SK-N-SH treated with all-trans-retinoic acid at 6 μM for 48 hours (cell line): ENCODE measurements around the gene DOCK2.

Experiments used
- ATAC-seq: fragments of 200-7000 bp; cut with Tn5 transposase; 3 replicates; pipeline ENCODE4 v1.9.1; 2020; ENCODE audit warnings: mild to moderate bottlenecking, moderate library complexity
- ARNTL ChIP-seq: fragments of 450-650 bp; formaldehyde crosslinking; IDR thresholded peaks from 2 replicates; pipeline ENCODE4 v1.5.0; 2020; ENCODE audit warnings: low read depth, mild to moderate bottlenecking, moderate library complexity, borderline replicate concordance
- BACH2 ChIP-seq: fragments of 250-450 bp; sonication (Bioruptor Pico); IDR thresholded peaks from 2 replicates; pipeline ENCODE4 v1.9.0; 2021; ENCODE audit warnings: mild to moderate bottlenecking, borderline replicate concordance
- CREB5 ChIP-seq: fragments of 250-450 bp; sonication (Bioruptor Pico); IDR thresholded peaks from 2 replicates; pipeline ENCODE4 v1.5.1; 2020; ENCODE audit warnings: low read depth, mild to moderate bottlenecking, moderate library complexity
- CSDC2 ChIP-seq: fragments of 250-450 bp; sonication (Bioruptor Pico); IDR thresholded peaks from 2 replicates; pipeline ENCODE4 v1.5.0; 2020; ENCODE audit warnings: mild to moderate bottlenecking, moderate library complexity
- CSRNP3 ChIP-seq: fragments of 250-450 bp; sonication (Bioruptor Pico); IDR thresholded peaks from 2 replicates; pipeline ENCODE4 v1.5.1; 2021; ENCODE audit warnings: mild to moderate bottlenecking, moderate library complexity
- ESRRG ChIP-seq: fragments of 250-450 bp; sonication (Bioruptor Pico); IDR thresholded peaks from 2 replicates; pipeline ENCODE4 v1.6.1; 2021; ENCODE audit warnings: mild to moderate bottlenecking
- GLIS3 ChIP-seq: fragments of 250-450 bp; sonication (Bioruptor Pico); IDR thresholded peaks from 2 replicates; pipeline ENCODE4 v1.5.0; 2020; ENCODE audit warnings: mild to moderate bottlenecking, moderate library complexity
- ISL1 ChIP-seq: fragments of 250-450 bp; sonication (Bioruptor Pico); IDR thresholded peaks from 2 replicates; pipeline ENCODE4 v2.1.2; 2022; ENCODE audit warnings: mild to moderate bottlenecking, moderate library complexity
- OSR1 ChIP-seq: fragments of 250-450 bp; sonication (Bioruptor Pico); IDR thresholded peaks from 2 replicates; pipeline ENCODE4 v1.8.0; 2022; ENCODE audit warnings: moderate library complexity, mild to moderate bottlenecking, inconsistent platforms
- PPARA ChIP-seq: fragments of 250-450 bp; sonication (Bioruptor Pico); IDR thresholded peaks from 2 replicates; pipeline ENCODE4 v1.5.0; 2020; ENCODE audit warnings: mild to moderate bottlenecking, borderline replicate concordance
- RARB ChIP-seq: fragments of 250-450 bp; sonication (Bioruptor Pico); IDR thresholded peaks from 2 replicates; pipeline ENCODE4 v1.8.0; 2021; ENCODE audit warnings: mild to moderate bottlenecking, moderate library complexity
- SNAI2 ChIP-seq: fragments of 250-450 bp; sonication (Bioruptor Pico); IDR thresholded peaks from 2 replicates; pipeline ENCODE4 v1.5.0; 2020; ENCODE audit warnings: mild to moderate bottlenecking, moderate library complexity
- TCF4 ChIP-seq: fragments of 250-450 bp; sonication (Bioruptor Pico); IDR thresholded peaks from 2 replicates; pipeline ENCODE4 v1.8.0; 2021; ENCODE audit warnings: mild to moderate bottlenecking, moderate library complexity, borderline replicate concordance
- TOX ChIP-seq: fragments of 250-450 bp; sonication (Bioruptor Pico); IDR thresholded peaks from 2 replicates; pipeline ENCODE4 v1.8.0; 2021; ENCODE audit warnings: mild to moderate bottlenecking, moderate library complexity, borderline replicate concordance
- ZC3H10 ChIP-seq: fragments of 250-450 bp; sonication (Bioruptor Pico); IDR thresholded peaks from 2 replicates; pipeline ENCODE4 v1.5.1; 2021; ENCODE audit warnings: mild to moderate bottlenecking, moderate library complexity
- ZFP3 ChIP-seq: fragments of 250-450 bp; sonication (Bioruptor Pico); IDR thresholded peaks from 2 replicates; pipeline ENCODE4 v1.5.0; 2020; ENCODE audit warnings: mild to moderate bottlenecking, moderate library complexity
- ZFP30 ChIP-seq: fragments of 450-650 bp; formaldehyde crosslinking; IDR thresholded peaks from 2 replicates; pipeline ENCODE4 v1.5.0; 2022; ENCODE audit warnings: mild to moderate bottlenecking, moderate library complexity
- ZNF565 ChIP-seq: fragments of 450-650 bp; formaldehyde crosslinking; conservative IDR thresholded peaks from 2 replicates; pipeline ENCODE4 v1.5.0; 2020; ENCODE audit warnings: low read depth, mild to moderate bottlenecking, moderate library complexity
- ZNF70 ChIP-seq: fragments of 450-650 bp; formaldehyde crosslinking; IDR thresholded peaks from 2 replicates; pipeline ENCODE4 v1.5.0; 2020; ENCODE audit warnings: mild to moderate bottlenecking, moderate library complexity
- ZNF8 ChIP-seq: fragments of 450-650 bp; formaldehyde crosslinking; IDR thresholded peaks from 2 replicates; pipeline ENCODE4 v1.5.0; 2020; ENCODE audit warnings: mild to moderate bottlenecking, moderate library complexity
- TF ChIP-seq, protein P1 (sequence below): fragments of 250-450 bp; sonication (Bioruptor Pico); IDR thresholded peaks from 2 replicates; pipeline ENCODE4 v1.8.0; 2021; ENCODE audit warnings: low read depth, mild to moderate bottlenecking, moderate library complexity, borderline replicate concordance
- TF ChIP-seq, protein P2 (sequence below): fragments of 250-450 bp; sonication (Bioruptor Pico); IDR thresholded peaks from 2 replicates; pipeline ENCODE4 v1.5.0; 2020; ENCODE audit warnings: mild to moderate bottlenecking, moderate library complexity
- TF ChIP-seq, protein P3 (sequence below): fragments of 250-450 bp; sonication (Bioruptor Pico); IDR thresholded peaks from 2 replicates; pipeline ENCODE4 v1.8.0; 2020; ENCODE audit warnings: mild to moderate bottlenecking, moderate library complexity, borderline replicate concordance

DOCK2 gene

DNA sequence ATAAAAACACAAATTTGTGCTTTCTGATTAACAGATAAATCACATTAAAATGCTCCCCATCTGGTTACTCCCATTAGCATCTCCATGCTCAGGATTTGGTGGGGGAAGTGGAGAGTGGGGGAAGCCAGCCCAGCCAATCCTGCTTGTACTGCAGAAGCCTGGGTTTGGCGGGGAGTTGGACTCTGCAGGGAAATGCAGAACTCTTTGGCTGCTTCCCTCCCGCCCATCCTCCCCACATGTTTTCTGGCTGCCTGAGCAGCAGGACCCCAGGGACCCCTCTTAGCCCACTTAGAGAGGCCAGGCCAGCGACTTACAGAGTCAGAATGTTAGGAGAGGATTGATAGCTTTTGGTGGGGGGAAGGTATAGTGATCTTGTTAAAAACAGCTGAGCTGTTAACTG is 409.2 kb downstream of the DOCK2 start:
- TF ChIP-seq ISL1 (CRISPR knock-in tag) (no peak), ZC3H10 (CRISPR knock-in tag) (no peak), RARB (CRISPR knock-in tag) (no peak), ZFP30 (CRISPR knock-in tag) (no peak), CREB5 (CRISPR knock-in tag) (no peak), SNAI2 (no peak)
- TF ChIP-seq, all 23 proteins: peak for 0
- ATAC-seq = no peak

GRCh38 chr5:170049713-170050112 is 412.6 kb downstream of the DOCK2 start:
- no peak for TF ChIP-seq RARB (CRISPR knock-in tag)
- TF ChIP-seq SNAI2 = no peak
- no peak for TF ChIP-seq ARNTL (CRISPR knock-in tag)
- no peak for TF ChIP-seq ZNF8
- TF ChIP-seq, protein P1, sequence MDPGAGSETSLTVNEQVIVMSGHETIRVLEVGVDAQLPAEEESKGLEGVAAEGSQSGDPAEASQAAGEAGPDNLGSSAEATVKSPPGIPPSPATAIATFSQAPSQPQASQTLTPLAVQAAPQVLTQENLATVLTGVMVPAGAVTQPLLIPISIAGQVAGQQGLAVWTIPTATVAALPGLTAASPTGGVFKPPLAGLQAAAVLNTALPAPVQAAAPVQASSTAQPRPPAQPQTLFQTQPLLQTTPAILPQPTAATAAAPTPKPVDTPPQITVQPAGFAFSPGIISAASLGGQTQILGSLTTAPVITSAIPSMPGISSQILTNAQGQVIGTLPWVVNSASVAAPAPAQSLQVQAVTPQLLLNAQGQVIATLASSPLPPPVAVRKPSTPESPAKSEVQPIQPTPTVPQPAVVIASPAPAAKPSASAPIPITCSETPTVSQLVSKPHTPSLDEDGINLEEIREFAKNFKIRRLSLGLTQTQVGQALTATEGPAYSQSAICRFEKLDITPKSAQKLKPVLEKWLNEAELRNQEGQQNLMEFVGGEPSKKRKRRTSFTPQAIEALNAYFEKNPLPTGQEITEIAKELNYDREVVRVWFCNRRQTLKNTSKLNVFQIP (CRISPR knock-in tag) = no peak
- no peak for TF ChIP-seq BACH2 (CRISPR knock-in tag)
- no peak for TF ChIP-seq CSRNP3
- TF ChIP-seq ESRRG (CRISPR knock-in tag) = no peak
- no peak for TF ChIP-seq TCF4 (CRISPR knock-in tag)
- no peak for TF ChIP-seq GLIS3 (CRISPR knock-in tag)
- TF ChIP-seq ISL1 (CRISPR knock-in tag) = no peak
- no peak for TF ChIP-seq CREB5 (CRISPR knock-in tag)
- TF ChIP-seq PPARA (CRISPR knock-in tag) = no peak
- TF ChIP-seq CSDC2 (CRISPR knock-in tag) = no peak
- TF ChIP-seq, protein P2, sequence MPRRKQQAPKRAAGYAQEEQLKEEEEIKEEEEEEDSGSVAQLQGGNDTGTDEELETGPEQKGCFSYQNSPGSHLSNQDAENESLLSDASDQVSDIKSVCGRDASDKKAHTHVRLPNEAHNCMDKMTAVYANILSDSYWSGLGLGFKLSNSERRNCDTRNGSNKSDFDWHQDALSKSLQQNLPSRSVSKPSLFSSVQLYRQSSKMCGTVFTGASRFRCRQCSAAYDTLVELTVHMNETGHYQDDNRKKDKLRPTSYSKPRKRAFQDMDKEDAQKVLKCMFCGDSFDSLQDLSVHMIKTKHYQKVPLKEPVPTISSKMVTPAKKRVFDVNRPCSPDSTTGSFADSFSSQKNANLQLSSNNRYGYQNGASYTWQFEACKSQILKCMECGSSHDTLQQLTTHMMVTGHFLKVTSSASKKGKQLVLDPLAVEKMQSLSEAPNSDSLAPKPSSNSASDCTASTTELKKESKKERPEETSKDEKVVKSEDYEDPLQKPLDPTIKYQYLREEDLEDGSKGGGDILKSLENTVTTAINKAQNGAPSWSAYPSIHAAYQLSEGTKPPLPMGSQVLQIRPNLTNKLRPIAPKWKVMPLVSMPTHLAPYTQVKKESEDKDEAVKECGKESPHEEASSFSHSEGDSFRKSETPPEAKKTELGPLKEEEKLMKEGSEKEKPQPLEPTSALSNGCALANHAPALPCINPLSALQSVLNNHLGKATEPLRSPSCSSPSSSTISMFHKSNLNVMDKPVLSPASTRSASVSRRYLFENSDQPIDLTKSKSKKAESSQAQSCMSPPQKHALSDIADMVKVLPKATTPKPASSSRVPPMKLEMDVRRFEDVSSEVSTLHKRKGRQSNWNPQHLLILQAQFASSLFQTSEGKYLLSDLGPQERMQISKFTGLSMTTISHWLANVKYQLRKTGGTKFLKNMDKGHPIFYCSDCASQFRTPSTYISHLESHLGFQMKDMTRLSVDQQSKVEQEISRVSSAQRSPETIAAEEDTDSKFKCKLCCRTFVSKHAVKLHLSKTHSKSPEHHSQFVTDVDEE (CRISPR knock-in tag) = no peak
- no peak for TF ChIP-seq ZFP3 (CRISPR knock-in tag)
- TF ChIP-seq ZNF70 (CRISPR knock-in tag) = no peak
- ATAC-seq = no peak

DNA sequence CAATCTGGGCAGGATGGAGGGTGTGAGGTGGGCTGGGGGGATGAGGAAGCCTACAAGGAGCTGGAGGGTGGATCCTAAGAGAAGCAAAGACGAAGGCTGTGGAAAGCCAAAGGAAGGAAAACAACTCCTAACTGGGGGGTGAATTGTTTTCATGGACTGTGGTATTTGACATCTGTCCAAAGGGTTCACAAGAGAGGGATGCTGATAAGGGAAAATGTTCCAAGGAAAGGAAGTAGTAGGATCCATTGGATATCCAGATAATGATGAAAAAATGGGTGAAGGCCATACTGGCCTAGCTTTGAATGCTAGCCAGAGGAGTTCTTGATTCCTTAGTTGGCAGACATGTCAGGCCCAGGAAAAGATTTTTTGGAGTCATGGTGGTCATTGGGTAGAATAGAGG is 416.8 kb downstream of the DOCK2 start:
- TF ChIP-seq, protein P1 (CRISPR knock-in tag) = no peak
- TF ChIP-seq TCF4 (CRISPR knock-in tag) (no peak), BACH2 (CRISPR knock-in tag) (no peak), ESRRG (CRISPR knock-in tag) (no peak), TOX (CRISPR knock-in tag) (no peak), CSRNP3 (no peak), ZNF70 (CRISPR knock-in tag) (no peak), SNAI2 (no peak), PPARA (CRISPR knock-in tag) (no peak), ZNF565 (no peak), GLIS3 (CRISPR knock-in tag) (no peak), RARB (CRISPR knock-in tag) (no peak), OSR1 (no peak)
- TF ChIP-seq, protein P3, sequence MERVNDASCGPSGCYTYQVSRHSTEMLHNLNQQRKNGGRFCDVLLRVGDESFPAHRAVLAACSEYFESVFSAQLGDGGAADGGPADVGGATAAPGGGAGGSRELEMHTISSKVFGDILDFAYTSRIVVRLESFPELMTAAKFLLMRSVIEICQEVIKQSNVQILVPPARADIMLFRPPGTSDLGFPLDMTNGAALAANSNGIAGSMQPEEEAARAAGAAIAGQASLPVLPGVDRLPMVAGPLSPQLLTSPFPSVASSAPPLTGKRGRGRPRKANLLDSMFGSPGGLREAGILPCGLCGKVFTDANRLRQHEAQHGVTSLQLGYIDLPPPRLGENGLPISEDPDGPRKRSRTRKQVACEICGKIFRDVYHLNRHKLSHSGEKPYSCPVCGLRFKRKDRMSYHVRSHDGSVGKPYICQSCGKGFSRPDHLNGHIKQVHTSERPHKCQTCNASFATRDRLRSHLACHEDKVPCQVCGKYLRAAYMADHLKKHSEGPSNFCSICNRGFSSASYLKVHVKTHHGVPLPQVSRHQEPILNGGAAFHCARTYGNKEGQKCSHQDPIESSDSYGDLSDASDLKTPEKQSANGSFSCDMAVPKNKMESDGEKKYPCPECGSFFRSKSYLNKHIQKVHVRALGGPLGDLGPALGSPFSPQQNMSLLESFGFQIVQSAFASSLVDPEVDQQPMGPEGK (CRISPR knock-in tag) = no peak
- ATAC-seq = no peak
